Neural cell (in vitro differentiated cells): ENCODE measurements around the gene CFAP20DC. TPM values are rescaled to one million over a fixed set of nuclear protein-coding genes. Genes with fewer than 3 reads are reported as not detected.

Experiments
- H2AFZ ChIP-seq: fragments of 200-600, 300-800 bp; sonication (generic), shearing (Covaris generic); 2 replicates; pipeline ENCODE4 v1.6.0; 2014; ENCODE audit warnings: low read depth, mild to moderate bottlenecking, antibody characterized with exemption, low read length, moderate library complexity
- H3F3A ChIP-seq: fragments of 200-600 bp; shearing (Covaris generic); 2 replicates; pipeline ENCODE4 v1.6.1; 2016; ENCODE audit warnings: mild to moderate bottlenecking, moderate library complexity, mixed read lengths, antibody characterized with exemption, low read length; ENCODE audit not compliant: insufficient read depth, poor library complexity, severe bottlenecking
- H3K27ac ChIP-seq: fragments of 200-600, 300-800 bp; sonication (generic), shearing (Covaris generic); 2 replicates; pipeline ENCODE4 v1.5.1; 2014; ENCODE audit warnings: mild to moderate bottlenecking, low read length, moderate library complexity
- H3K27me3 ChIP-seq: fragments of 300-800, 200-600 bp; sonication (generic), shearing (Covaris generic); 2 replicates; pipeline ENCODE4 v1.6.0; 2014; ENCODE audit warnings: mild to moderate bottlenecking, low read depth, low read length, moderate library complexity; ENCODE audit not compliant: insufficient read depth
- H3K36me3 ChIP-seq: fragments of 300-800, 200-600 bp; sonication (generic), shearing (Covaris generic); 2 replicates; pipeline ENCODE4 v1.5.1; 2014; ENCODE audit warnings: mild to moderate bottlenecking, antibody characterized with exemption, low read length, moderate library complexity; ENCODE audit not compliant: insufficient read depth
- H3K4me2 ChIP-seq: fragments of 300-800, 200-600 bp; sonication (generic), shearing (Covaris generic); 2 replicates; pipeline ENCODE4 v1.6.0; 2014; ENCODE audit warnings: mild to moderate bottlenecking, low read length
- H3K4me3 ChIP-seq: fragments of 300-800, 200-600 bp; sonication (generic), shearing (Covaris generic); 2 replicates; pipeline ENCODE4 v1.5.1; 2014; ENCODE audit warnings: mild to moderate bottlenecking, low read length, moderate library complexity
- H3K79me2 ChIP-seq: fragments of 200-600 bp; shearing (Covaris generic); replicated peaks from 2 replicates; pipeline ENCODE4 v1.6.0; 2014; ENCODE audit warnings: mild to moderate bottlenecking, low read length, moderate library complexity; ENCODE audit not compliant: insufficient read depth
- H3K9ac ChIP-seq: fragments of 300-800, 200-600 bp; sonication (generic), shearing (Covaris generic); 2 replicates; pipeline ENCODE4 v1.6.1; 2016; ENCODE audit warnings: mild to moderate bottlenecking, low read length, mixed read lengths
- H3K9me2 ChIP-seq: fragments of 200-600 bp; shearing (Covaris generic); 2 replicates; pipeline ENCODE4 v1.6.1; 2016; ENCODE audit warnings: mild to moderate bottlenecking, low read length, mixed read lengths; ENCODE audit not compliant: insufficient read depth
- H3K9me3 ChIP-seq: fragments of 200-600, 300-800 bp; sonication (generic), shearing (Covaris generic); 2 replicates; pipeline ENCODE4 v1.6.1; 2016; ENCODE audit warnings: mild to moderate bottlenecking, mixed run types, low read length, moderate library complexity, mixed read lengths
- H4K20me1 ChIP-seq: fragments of 200-600 bp; shearing (Covaris generic); 2 replicates; pipeline ENCODE4 v1.6.1; 2016; ENCODE audit warnings: mild to moderate bottlenecking, mixed run types; ENCODE audit not compliant: insufficient read depth
- CTCF ChIP-seq: fragments of 450-650 bp; IDR thresholded peaks from 2 replicates; pipeline ENCODE4 v1.5.1; 2014; ENCODE audit warnings: antibody characterized with exemption, mild to moderate bottlenecking, moderate library complexity; ENCODE audit not compliant: poor library complexity, severe bottlenecking
- EP300 ChIP-seq: fragments of 450-650 bp; conservative IDR thresholded peaks from 2 replicates; pipeline ENCODE4 v1.6.1; 2014; ENCODE audit warnings: antibody characterized with exemption, mild to moderate bottlenecking, moderate library complexity; ENCODE audit not compliant: poor library complexity, severe bottlenecking
- EZH2 ChIP-seq: fragments of 200-600, 300-800 bp; shearing (Covaris generic), sonication (generic); IDR thresholded peaks from 2 replicates; pipeline ENCODE4 v1.6.1; 2014; ENCODE audit warnings: antibody characterized with exemption, low read length, borderline replicate concordance, mild to moderate bottlenecking; ENCODE audit not compliant: insufficient read depth, poor library complexity, severe bottlenecking
- MXI1 ChIP-seq: fragments of 450-650 bp; conservative IDR thresholded peaks from 2 replicates; pipeline ENCODE4 v1.6.1; 2014; ENCODE audit warnings: antibody characterized with exemption, mild to moderate bottlenecking; ENCODE audit not compliant: poor library complexity, severe bottlenecking
- POLR2AphosphoS5 ChIP-seq: IDR thresholded peaks from 2 replicates; pipeline ENCODE4 v1.6.1; 2012
- RAD21 ChIP-seq: fragments of 450-650 bp; conservative IDR thresholded peaks from 2 replicates; pipeline ENCODE4 v1.6.1; 2014; ENCODE audit warnings: antibody characterized with exemption, mild to moderate bottlenecking, moderate library complexity
- REST ChIP-seq: IDR thresholded peaks from 2 replicates; pipeline ENCODE4 v1.6.1; 2012; ENCODE audit warnings: borderline replicate concordance
- SMC3 ChIP-seq: fragments of 450-650 bp; conservative IDR thresholded peaks from 2 replicates; pipeline ENCODE4 v1.6.1; 2014; ENCODE audit warnings: antibody characterized with exemption, mild to moderate bottlenecking, moderate library complexity; ENCODE audit not compliant: poor library complexity
- TAF1 ChIP-seq: IDR thresholded peaks from 2 replicates; pipeline ENCODE4 v1.6.1; 2012; ENCODE audit warnings: low read depth
- polyA plus RNA-seq: library from polyadenylated mRNA; depleted of rRNA; stranded (reverse); fragments of >200 nt; gene quantifications from 2 replicates; pipeline ENCODE4 v1.2.3, GENCODE V29; 2014

The CFAP20DC gene
- polyA plus RNA-seq, 1 donor from 2014 or later, result not detected

GRCh38 chr3:58737644-58738043, 312.2 kb downstream of the CFAP20DC start:
- Histone ChIP-seq H3K79me2 (no peaks in the 10 kb centered on the region), H3F3A (no peaks in the 10 kb centered on the region), H3K4me3 (no peak overlapping the region), H4K20me1 (no peaks in the 10 kb centered on the region), H3K9me2 (no peaks in the 10 kb centered on the region), H3K4me2 (no peak overlapping the region), H3K9ac (no peak overlapping the region), H2AFZ (no peak overlapping the region), H3K9me3 (no peaks in the 10 kb centered on the region), H3K36me3 (no peaks in the 10 kb centered on the region), H3K27me3 (no peaks in the 10 kb centered on the region), H3K27ac (no peak overlapping the region)
- TF ChIP-seq TAF1, result no peak
- no peak for TF ChIP-seq POLR2AphosphoS5
- TF ChIP-seq CTCF, result no peak
- no peak for TF ChIP-seq MXI1
- TF ChIP-seq REST, result no peak
- TF ChIP-seq SMC3, result no peak
- TF ChIP-seq RAD21, result no peak
- no peak for TF ChIP-seq EP300

GRCh38 chr3:58731673-58732072, 318.2 kb downstream of the CFAP20DC start:
- Histone ChIP-seq H3K36me3 (no peaks in the 10 kb centered on the region), H3K79me2 (no peaks in the 10 kb centered on the region), H3K27ac (no peak overlapping the region), H3K9me3 (no peaks in the 10 kb centered on the region), H2AFZ (no peak overlapping the region), H3K27me3 (no peaks in the 10 kb centered on the region), H4K20me1 (no peaks in the 10 kb centered on the region), H3K9ac (no peak overlapping the region), H3K9me2 (no peaks in the 10 kb centered on the region), H3F3A (no peaks in the 10 kb centered on the region), H3K4me2 (no peak overlapping the region), H3K4me3 (no peak overlapping the region)
- TF ChIP-seq EZH2, result no peak
- TF ChIP-seq SMC3, result no peak
- TF ChIP-seq REST, result no peak
